Stimulated activated naive CD8-positive, alpha-beta T cell treated with anti-CD3 and anti-CD28 coated beads, Interleukin-15, amount 100 ng/mL, for 72 hours (primary cell): ENCODE results near the gene SELENOM.
"Not testable (repeated sequence)": the region's sequence is repeated elsewhere in the genome, so short reads cannot be mapped to it uniquely, and the experiment has no call there.

Experiments used
- ATAC-seq: fragments of 150-1000 bp; cut with Tn5 transposase; 2 replicates; pipeline ENCODE4 v1.10.0; 2021; ENCODE audit warnings: mild to moderate bottlenecking, moderate library complexity
- DNase-seq, 2 donors: peaks; one replicate each; pipeline ENCODE4 v3.0.0; 2021 to 2022
- H3K27ac Mint-ChIP-seq, 2 donors: one replicate each; pipeline ENCODE4 v1.8.0; 2022; ENCODE audit warnings: mild to moderate bottlenecking in 2 of 2, mixed read lengths in 2 of 2, moderate library complexity in 2 of 2
- H3K27me3 Mint-ChIP-seq: one replicate; pipeline ENCODE4 v1.8.0; 2022; ENCODE audit warnings: mixed read lengths
- H3K4me1 Mint-ChIP-seq: one replicate; pipeline ENCODE4 v1.8.0; 2022; ENCODE audit warnings: mild to moderate bottlenecking, mixed read lengths
- H3K4me3 Mint-ChIP-seq, 2 donors: one replicate each; pipeline ENCODE4 v1.8.0; 2022; ENCODE audit warnings: mild to moderate bottlenecking in 2 of 2, mixed read lengths in 2 of 2, moderate library complexity in 1 of 2
- H3K9me3 Mint-ChIP-seq, 2 donors: one replicate each; pipeline ENCODE4 v1.8.0; 2022; ENCODE audit warnings: mixed read lengths in 2 of 2

The SELENOM gene

GRCh38 chr22:31062566-31063230 lies 44.7 kb downstream of the SELENOM start:
- ATAC-seq, result no peak
- no peak overlapping the region for H3K27ac Mint-ChIP-seq
- DNase-seq, result no peak
- H3K4me3 Mint-ChIP-seq, result no peak overlapping the region
- H3K27me3 Mint-ChIP-seq, result no peaks in the 10 kb centered on the region
- peaks cover 8% of the 10 kb centered on the region for H3K4me1 Mint-ChIP-seq
- H3K9me3 Mint-ChIP-seq, result peaks cover 6 to 8% of the 10 kb centered on the region in 2 donors

- not testable (repeated sequence) for H3K4me1 Mint-ChIP-seq, H3K27ac Mint-ChIP-seq, DNase-seq, H3K27me3 Mint-ChIP-seq, ATAC-seq, H3K9me3 Mint-ChIP-seq, H3K4me3 Mint-ChIP-seq
Measured at GRCh38 chr22:31059663-31060062, 47.7 kb downstream of the SELENOM start.

GRCh38 chr22:31056986-31057599 lies 50.3 kb downstream of the SELENOM start:
- Mint-ChIP-seq H3K27me3 (no peaks in the 10 kb centered on the region), H3K9me3 (no peaks in the 10 kb centered on the region), H3K4me1 (no peaks in the 10 kb centered on the region), H3K27ac (no peak overlapping the region), H3K4me3 (no peak overlapping the region)
- no peak for DNase-seq
- no peak for ATAC-seq

GRCh38 chr22:31055635-31056159 lies 51.7 kb downstream of the SELENOM start:
- H3K9me3 Mint-ChIP-seq, result no peaks in the 10 kb centered on the region
- DNase-seq, result no peak
- ATAC-seq, result no peak
- no peak overlapping the region for H3K27ac Mint-ChIP-seq
- H3K4me1 Mint-ChIP-seq, result no peaks in the 10 kb centered on the region
- no peaks in the 10 kb centered on the region for H3K27me3 Mint-ChIP-seq
- H3K4me3 Mint-ChIP-seq, result no peak overlapping the region

- Mint-ChIP-seq H3K27ac (peak overlapping the region in 1 of 2 donors; percentile 47), H3K4me1 (no peaks in the 10 kb centered on the region), H3K27me3 (no peaks in the 10 kb centered on the region), H3K9me3 (no peaks in the 10 kb centered on the region), H3K4me3 (no peak overlapping the region)
- DNase-seq (no peak), ATAC-seq (no peak)
Measured at GRCh38 chr22:31055117-31055634, 52.2 kb downstream of the SELENOM start.
